NCI-H1694 treated with DMSO at 0.1 percent for 48 hours (cell line): Measurements from ENCODE around the gene CFAP46.
"Not testable (repeated sequence)": the region's sequence is repeated elsewhere in the genome, so short reads cannot be mapped to it uniquely, and the experiment has no call there.

Experiments used
- DNase-seq: peaks from one replicate; lab custom pipeline; 2025; lab: John Stamatoyannopoulos, UW

CFAP46 gene

GRCh38 chr10:132826524-132827422, 115.6 kb downstream of the CFAP46 start:
- no peak for DNase-seq

- DNase-seq = not testable (repeated sequence)
These were observed 116.4 kb downstream of the CFAP46 start for GRCh38 chr10:132825783-132826523.

GRCh38 chr10:132820056-132820455, 122.3 kb downstream of the CFAP46 start:
- DNase-seq = no peak

- no peak for DNase-seq
These were observed 124.6 kb downstream of the CFAP46 start for GRCh38 chr10:132817701-132818211.

- DNase-seq = no peak
These were observed 125.7 kb downstream of the CFAP46 start for GRCh38 chr10:132816718-132817117.

GRCh38 chr10:132815168-132815857, 127.1 kb downstream of the CFAP46 start:
- no peak for DNase-seq

- no peak for DNase-seq
These were observed 127.9 kb downstream of the CFAP46 start for GRCh38 chr10:132814469-132814856.

GRCh38 chr10:132813560-132814468, 128.6 kb downstream of the CFAP46 start:
- DNase-seq = no peak

GRCh38 chr10:132813001-132813401, 129.4 kb downstream of the CFAP46 start:
- no peak for DNase-seq

- DNase-seq = no peak
These were observed 129.8 kb downstream of the CFAP46 start for GRCh38 chr10:132812520-132812919.

- DNase-seq = no peak
These were observed 130.4 kb downstream of the CFAP46 start for GRCh38 chr10:132811891-132812481.

- no peak for DNase-seq
These were observed 131.3 kb downstream of the CFAP46 start for GRCh38 chr10:132810807-132811700.

GRCh38 chr10:132810141-132810806, 132.1 kb downstream of the CFAP46 start:
- no peak for DNase-seq

- no peak for DNase-seq
These were observed 132.9 kb downstream of the CFAP46 start for GRCh38 chr10:132809232-132810140.

- DNase-seq = no peak
These were observed 133.8 kb downstream of the CFAP46 start for GRCh38 chr10:132808383-132809231.

- no peak for DNase-seq
These were observed 134.7 kb downstream of the CFAP46 start for GRCh38 chr10:132807621-132808049.

- no peak for DNase-seq
These were observed 135.8 kb downstream of the CFAP46 start for GRCh38 chr10:132806561-132807003.
